Measurements from ENCODE around the gene TNFSF11. TPM values are rescaled to one million over a fixed set of nuclear protein-coding genes. Genes with fewer than 3 reads are reported as not detected.

Gene TNFSF11
- total and polyA plus RNA-seq, 2 experiments from 2014 or later, result 9.9 TPM

GRCh38 chr13:42650506-42650905 is 76.6 kb downstream of the TNFSF11 start (continued):
- TF ChIP-seq ZNF462 (CRISPR knock-in tag; IDR thresholded peaks at IDR 0.05) (no peak), CREB1 (CRISPR knock-in tag; IDR thresholded peaks at IDR 0.05; ENCODE audit: low read depth) (no peak), JUNB (IDR thresholded peaks at IDR 0.05; ENCODE audit: unreplicated experiment) (no peak), NANOG (IDR thresholded peaks at IDR 0.05; ENCODE audit: borderline replicate concordance) (no peak), EZH2 (IDR thresholded peaks at IDR 0.05; ENCODE audit: low read depth, unreplicated experiment) (no peak), ZNF114 (CRISPR knock-in tag; IDR thresholded peaks at IDR 0.05) (no peak), ZNF331 (CRISPR knock-in tag; IDR thresholded peaks at IDR 0.05; ENCODE audit: low read depth) (no peak)

- DNase-seq (ENCODE audit: low spot score) (no peak), ATAC-seq (no peak)
- Histone ChIP-seq H3K4me2 (no peak overlapping the region), H3K4me3 (no peak overlapping the region), H3F3A (replicated peaks; ENCODE audit: low read depth) (no peaks in the 10 kb centered on the region), H3K4me1 (ENCODE audit: insufficient read depth) (peaks cover 15% of the 10 kb centered on the region; the same call in 1 of the 2 replicates), H3K27ac (ENCODE audit: low read depth) (no peak overlapping the region), H3K9me2 (ENCODE audit: insufficient read depth) (peaks cover 6% of the 10 kb centered on the region; the same call in 1 of the 2 replicates), H3K27me3 (ENCODE audit: insufficient read depth) (no peaks in the 10 kb centered on the region), H3K79me2 (replicated peaks; ENCODE audit: insufficient read depth) (no peaks in the 10 kb centered on the region), H2AFZ (no peak overlapping the region), H4K20me1 (replicated peaks; ENCODE audit: insufficient read depth) (no peaks in the 10 kb centered on the region), H3K36me3 (ENCODE audit: insufficient read depth) (no peaks in the 10 kb centered on the region)
- Mint-ChIP-seq H3K36me3 (ENCODE audit: low read depth) (no peaks in the 10 kb centered on the region), H3K27me3 (ENCODE audit: insufficient read depth, low read depth, poor library complexity) (peaks cover 2% of the 10 kb centered on the region), H3K4me3 (no peak overlapping the region), H3K9me3 (no peaks in the 10 kb centered on the region; the same call in 1 of the 3 replicates), H3K4me1 (peaks cover 24% of the 10 kb centered on the region), H3K27ac (no peak overlapping the region)
- TF ChIP-seq ZNF462 (CRISPR knock-in tag; IDR thresholded peaks at IDR 0.05), result no peak
- no peak for TF ChIP-seq ZNF114 (CRISPR knock-in tag; IDR thresholded peaks at IDR 0.05)
- TF ChIP-seq NANOG (IDR thresholded peaks at IDR 0.05; ENCODE audit: borderline replicate concordance), result no peak
- TF ChIP-seq POLR2AphosphoS5 (IDR thresholded peaks at IDR 0.05; ENCODE audit: low read depth), result no peak
- TF ChIP-seq CREB1 (CRISPR knock-in tag; IDR thresholded peaks at IDR 0.05; ENCODE audit: low read depth), result no peak
Measured at GRCh38 chr13:42651936-42652641, 78.1 kb downstream of the TNFSF11 start.
